HFFc6 (cell line): ENCODE data around the gene THSD4. TPM values are rescaled to one million over a fixed set of nuclear protein-coding genes. Genes with fewer than 3 reads are reported as not detected.

Experiments
- DNase-seq: peaks from one replicate; pipeline ENCODE4 v3.0.0-alpha.2; 2018
- H3K27ac Mint-ChIP-seq: 2 replicates; pipeline ENCODE4 v1.8.0; 2020; ENCODE audit warnings: mild to moderate bottlenecking, mixed read lengths
- H3K27me3 Mint-ChIP-seq: 2 replicates; pipeline ENCODE4 v1.8.0; 2021; ENCODE audit warnings: mild to moderate bottlenecking, moderate library complexity, mixed read lengths; ENCODE audit not compliant: insufficient read depth
- H3K36me3 Mint-ChIP-seq: 2 replicates; pipeline ENCODE4 v1.8.0; 2021; ENCODE audit warnings: low read depth, mixed read lengths
- H3K4me1 Mint-ChIP-seq: 2 replicates; pipeline ENCODE4 v1.8.0; 2020; ENCODE audit warnings: low read depth, mixed read lengths
- H3K4me3 Mint-ChIP-seq: 2 replicates; pipeline ENCODE4 v1.8.0; 2020; ENCODE audit warnings: mild to moderate bottlenecking, moderate library complexity, mixed read lengths
- H3K9me3 Mint-ChIP-seq: 2 replicates; pipeline ENCODE4 v1.8.0; 2020; ENCODE audit warnings: mild to moderate bottlenecking, mixed read lengths
- CTCF ChIP-seq: fragments of 200-600 bp; sonication (generic); IDR thresholded peaks from 2 replicates; pipeline ENCODE4 v1.5.0; 2021; ENCODE audit warnings: antibody characterized with exemption, mild to moderate bottlenecking
- total RNA-seq, 6 experiments: library from RNA; stranded (reverse); fragmentation: NEBNext Ultra II Directional; extraction: Animal tissue kit (Norgen Biotek cat#: 25700); gene quantifications; 2 replicates in 1 of 6; 3 replicates in 5 of 6; pipeline ENCODE4 v1.2.3, GENCODE V29; 2021

THSD4 gene
- total RNA-seq, 6 experiments from 2014 or later: 32.7 to 39.1 (median 36.4) TPM

GRCh38 chr15:71333839-71334238 is 218.6 kb downstream of the THSD4 start:
- peak; percentile 66 for DNase-seq
- H3K9me3 Mint-ChIP-seq: no peaks in the 10 kb centered on the region
- peak overlapping the region; percentile 35 for H3K4me3 Mint-ChIP-seq
- peaks cover 71% of the 10 kb centered on the region for H3K4me1 Mint-ChIP-seq
- no peaks in the 10 kb centered on the region for H3K27me3 Mint-ChIP-seq
- peak overlapping the region; percentile 74 for H3K27ac Mint-ChIP-seq
- H3K36me3 Mint-ChIP-seq: peaks cover 26% of the 10 kb centered on the region
- TF ChIP-seq CTCF: no peak

- Mint-ChIP-seq H3K27me3 (no peaks in the 10 kb centered on the region), H3K4me1 (peaks cover 65% of the 10 kb centered on the region), H3K27ac (peak overlapping the region; percentile 74), H3K9me3 (no peaks in the 10 kb centered on the region), H3K4me3 (peak overlapping the region; percentile 35; the same call in 1 of the 2 replicates), H3K36me3 (peaks cover 26% of the 10 kb centered on the region)
- DNase-seq: no peak
- no peak for TF ChIP-seq CTCF
These were observed 219.2 kb downstream of the THSD4 start for GRCh38 chr15:71334434-71334833.

- TF ChIP-seq CTCF: no peak
- no peak overlapping the region for H3K4me3 Mint-ChIP-seq
- peaks cover 26% of the 10 kb centered on the region for H3K36me3 Mint-ChIP-seq
- H3K9me3 Mint-ChIP-seq: no peaks in the 10 kb centered on the region
- H3K27me3 Mint-ChIP-seq: no peaks in the 10 kb centered on the region
- peaks cover 60% of the 10 kb centered on the region for H3K4me1 Mint-ChIP-seq
- DNase-seq: no peak
- peak overlapping the region; percentile 74; the same call in 1 of the 2 replicates for H3K27ac Mint-ChIP-seq
These were observed 219.6 kb downstream of the THSD4 start for GRCh38 chr15:71334873-71335272.

GRCh38 chr15:71335591-71335990 is 220.3 kb downstream of the THSD4 start:
- Mint-ChIP-seq H3K9me3 (no peaks in the 10 kb centered on the region), H3K36me3 (peaks cover 24% of the 10 kb centered on the region), H3K4me1 (peaks cover 53% of the 10 kb centered on the region), H3K27me3 (no peaks in the 10 kb centered on the region), H3K4me3 (no peak overlapping the region), H3K27ac (no peak overlapping the region)
- no peak for DNase-seq
- TF ChIP-seq CTCF: no peak

GRCh38 chr15:71336671-71337070 is 221.4 kb downstream of the THSD4 start:
- Mint-ChIP-seq H3K4me1 (peaks cover 42% of the 10 kb centered on the region), H3K4me3 (no peak overlapping the region), H3K9me3 (no peaks in the 10 kb centered on the region), H3K27me3 (no peaks in the 10 kb centered on the region; the same call in 1 of the 2 replicates), H3K36me3 (peaks cover 16% of the 10 kb centered on the region), H3K27ac (no peak overlapping the region)
- no peak for TF ChIP-seq CTCF
- DNase-seq: no peak
